H1 (cell line): ENCODE measurements around the gene DDX59.

ENCODE experiments used
- EP300 ChIP-seq, 2 experiments: IDR thresholded peaks; 1 replicate in 1 of 2; 2 replicates in 1 of 2; pipeline ENCODE4 v1.6.1; 2011 to 2012; ENCODE audit warnings: low read depth in 2 of 2, low read length in 2 of 2, mild to moderate bottlenecking in 2 of 2, borderline replicate concordance in 1 of 2, inconsistent platforms in 1 of 2, moderate library complexity in 1 of 2
- PHF8 ChIP-seq: fragments of 200-600 bp; sonication (generic); conservative IDR thresholded peaks from 2 replicates; pipeline ENCODE4 v1.7.1; 2012; ENCODE audit warnings: low read depth, mild to moderate bottlenecking, inconsistent platforms, low read length, moderate library complexity
- RAD21 ChIP-seq, 2 experiments: IDR thresholded peaks in 1 of 2; conservative IDR thresholded peaks in 1 of 2; 2 replicates each; pipeline ENCODE4 v1.6.1; 2011; ENCODE audit warnings: low read depth in 2 of 2, low read length in 2 of 2, improper control_type of control experiment in 1 of 2, inconsistent platforms in 1 of 2, mild to moderate bottlenecking in 1 of 2, moderate library complexity in 1 of 2
- TF ChIP-seq, protein P1 (sequence below), 3 experiments: IDR thresholded peaks; 1 replicate in 2 of 3; 2 replicates in 1 of 3; pipeline versions ENCODE4 v1.5.1 to v1.6.1; 2011; ENCODE audit warnings: low read length in 3 of 3, mild to moderate bottlenecking in 3 of 3, inconsistent platforms in 2 of 3, low read depth in 1 of 3, moderate library complexity in 1 of 3; ENCODE audit not compliant: insufficient read depth in 1 of 3; ENCODE audit errors: control extremely low read depth in 1 of 3

DNA sequence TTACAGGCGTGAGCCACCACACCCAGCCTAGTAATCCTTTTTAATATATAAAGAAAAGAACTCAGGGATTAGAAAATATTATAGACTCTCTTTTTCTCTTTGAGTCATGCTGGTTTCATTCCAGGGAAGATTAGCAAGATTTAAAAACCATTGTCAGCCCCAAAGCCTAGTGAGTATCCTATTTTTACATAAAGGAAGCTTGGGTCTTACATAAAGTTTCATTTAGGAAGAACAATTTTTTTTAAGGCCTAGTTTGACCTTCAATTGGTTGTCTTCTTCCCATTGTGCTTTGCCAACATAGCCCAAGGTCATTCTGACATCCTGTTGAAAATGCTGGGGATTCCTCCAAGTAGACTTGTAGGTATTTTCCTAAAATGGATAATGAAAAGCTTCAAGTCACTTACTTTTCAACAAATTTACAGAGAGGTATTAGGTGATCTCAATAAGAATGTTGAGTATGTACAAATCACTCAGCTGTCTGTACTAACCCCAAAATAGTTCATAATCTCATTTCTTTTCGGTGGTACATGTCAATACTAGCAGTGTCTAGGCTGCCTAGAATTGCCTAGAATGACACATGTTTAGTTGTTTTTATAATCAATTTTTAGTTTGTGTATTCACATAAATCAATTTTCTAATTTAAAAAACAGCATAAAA is 44.9 kb downstream of the DDX59 start:
- TF ChIP-seq EP300 (IDR thresholded peaks at IDR 0.05; ENCODE audit: borderline replicate concordance in 1 of 2, low read depth in 2 of 2, low read length in 2 of 2) = no peak
- no peak for TF ChIP-seq PHF8
- no peak for TF ChIP-seq RAD21 (IDR thresholded peaks at IDR 0.05 in 1 of 2, conservative IDR thresholded peaks at IDR 0.05 in 1 of 2; ENCODE audit: low read depth in 2 of 2, low read length in 2 of 2)
- TF ChIP-seq, protein P1, sequence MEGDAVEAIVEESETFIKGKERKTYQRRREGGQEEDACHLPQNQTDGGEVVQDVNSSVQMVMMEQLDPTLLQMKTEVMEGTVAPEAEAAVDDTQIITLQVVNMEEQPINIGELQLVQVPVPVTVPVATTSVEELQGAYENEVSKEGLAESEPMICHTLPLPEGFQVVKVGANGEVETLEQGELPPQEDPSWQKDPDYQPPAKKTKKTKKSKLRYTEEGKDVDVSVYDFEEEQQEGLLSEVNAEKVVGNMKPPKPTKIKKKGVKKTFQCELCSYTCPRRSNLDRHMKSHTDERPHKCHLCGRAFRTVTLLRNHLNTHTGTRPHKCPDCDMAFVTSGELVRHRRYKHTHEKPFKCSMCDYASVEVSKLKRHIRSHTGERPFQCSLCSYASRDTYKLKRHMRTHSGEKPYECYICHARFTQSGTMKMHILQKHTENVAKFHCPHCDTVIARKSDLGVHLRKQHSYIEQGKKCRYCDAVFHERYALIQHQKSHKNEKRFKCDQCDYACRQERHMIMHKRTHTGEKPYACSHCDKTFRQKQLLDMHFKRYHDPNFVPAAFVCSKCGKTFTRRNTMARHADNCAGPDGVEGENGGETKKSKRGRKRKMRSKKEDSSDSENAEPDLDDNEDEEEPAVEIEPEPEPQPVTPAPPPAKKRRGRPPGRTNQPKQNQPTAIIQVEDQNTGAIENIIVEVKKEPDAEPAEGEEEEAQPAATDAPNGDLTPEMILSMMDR (IDR thresholded peaks at IDR 0.05; ENCODE audit: control extremely low read depth in 1 of 3, insufficient read depth in 1 of 3, low read depth in 1 of 3, low read length in 3 of 3) = no peak
